Liver (tissue), 9 donors: ENCODE measurements around the gene GAL3ST3. TPM values are rescaled to one million over a fixed set of nuclear protein-coding genes. Genes with fewer than 3 reads are reported as not detected.

Experiments used
- DNase-seq: peaks from one replicate; pipeline ENCODE4 v3.0.0-alpha.2; 2017; ENCODE audit warnings: low spot score
- H3K27ac ChIP-seq, 2 donors: one replicate each; pipeline ENCODE4 v1.7.0; 2013; ENCODE audit warnings: inconsistent platforms in 2 of 2, low read length in 2 of 2, control low read depth in 1 of 2, low read depth in 1 of 2, mild to moderate bottlenecking in 1 of 2
- H3K27me3 ChIP-seq, 4 donors: one replicate each; pipeline versions ENCODE4 v1.6.1 to v1.7.0; 2013; ENCODE audit warnings: low read length in 3 of 4, inconsistent platforms in 1 of 4, mild to moderate bottlenecking in 1 of 4, moderate library complexity in 1 of 4; ENCODE audit not compliant: control insufficient read depth in 4 of 4, insufficient read depth in 4 of 4
- H3K36me3 ChIP-seq, 4 donors: one replicate each; pipeline versions ENCODE4 v1.6.1 to v1.7.0; 2013; ENCODE audit warnings: low read length in 3 of 4, mild to moderate bottlenecking in 3 of 4, low read depth in 1 of 4, moderate library complexity in 1 of 4; ENCODE audit not compliant: control insufficient read depth in 4 of 4, insufficient read depth in 3 of 4
- H3K4me1 ChIP-seq, 4 donors: one replicate each; pipeline versions ENCODE4 v1.6.1 to v1.7.0; 2013; ENCODE audit warnings: low read length in 3 of 4, mild to moderate bottlenecking in 3 of 4, moderate library complexity in 1 of 4; ENCODE audit not compliant: control insufficient read depth in 4 of 4, insufficient read depth in 4 of 4
- H3K4me3 ChIP-seq, 3 donors: one replicate each; pipeline versions ENCODE4 v1.6.1 to v1.7.0; 2013; ENCODE audit warnings: low read length in 3 of 3, control low read depth in 1 of 3, low read depth in 1 of 3, mild to moderate bottlenecking in 1 of 3
- H3K9ac ChIP-seq, 2 donors: one replicate each; pipeline ENCODE4 v1.7.0; 2013; ENCODE audit warnings: low read length in 2 of 2, mild to moderate bottlenecking in 2 of 2, moderate library complexity in 2 of 2, control low read depth in 1 of 2, low read depth in 1 of 2
- H3K9me3 ChIP-seq, 4 donors: one replicate each; pipeline versions ENCODE4 v1.6.1 to v1.7.0; 2013; ENCODE audit warnings: low read length in 3 of 4; ENCODE audit not compliant: control insufficient read depth in 4 of 4
- ATF3 ChIP-seq: IDR thresholded peaks from 2 replicates; pipeline ENCODE4 v1.6.1; 2016; ENCODE audit warnings: antibody characterized with exemption
- EGR1 ChIP-seq, 2 donors: IDR thresholded peaks; 2 replicates each; pipeline ENCODE4 v1.6.1; 2016 to 2018; ENCODE audit warnings: antibody characterized with exemption in 2 of 2, low read depth in 2 of 2
- FOXA2 ChIP-seq: IDR thresholded peaks from 2 replicates; pipeline ENCODE4 v1.6.1; 2016; ENCODE audit warnings: antibody characterized with exemption
- HNF4G ChIP-seq: IDR thresholded peaks from 2 replicates; pipeline ENCODE4 v1.6.1; 2016; ENCODE audit warnings: antibody characterized with exemption
- MAX ChIP-seq: IDR thresholded peaks from 2 replicates; pipeline ENCODE4 v1.6.1; 2016; ENCODE audit warnings: antibody characterized with exemption
- NR2F2 ChIP-seq: IDR thresholded peaks from 2 replicates; pipeline ENCODE4 v1.6.1; 2016; ENCODE audit warnings: antibody characterized with exemption
- RAD21 ChIP-seq, 2 donors: IDR thresholded peaks; 2 replicates each; pipeline ENCODE4 v1.6.1; 2016; ENCODE audit warnings: antibody characterized with exemption in 2 of 2, mild to moderate bottlenecking in 2 of 2
- TAF1 ChIP-seq: conservative IDR thresholded peaks from 2 replicates; pipeline ENCODE4 v1.6.1; 2016; ENCODE audit warnings: antibody characterized with exemption, mild to moderate bottlenecking
- YY1 ChIP-seq: IDR thresholded peaks from 2 replicates; pipeline ENCODE4 v1.6.1; 2016; ENCODE audit warnings: antibody characterized with exemption, mild to moderate bottlenecking
- ZBTB33 ChIP-seq: IDR thresholded peaks from 2 replicates; pipeline ENCODE4 v1.6.1; 2016; ENCODE audit warnings: antibody characterized with exemption
- WGBS: extraction: QIAGEN DNeasy Blood & Tissue Kit; methylation state at CpG from one replicate; pipeline ENCODE4 v1.1.7; 2013; 5-methylcytosine and 5-hydroxymethylcytosine counted together
- polyA plus RNA-seq, 2 donors: library from polyadenylated mRNA; stranded (reverse) in 1 of 2; unstranded in 1 of 2; fragments of 200-250 nt in 1 of 2; fragments of >200 nt in 1 of 2; fragmentation: Nextera tagmentation in 1 of 2; extraction: Ambion mirVana in 1 of 2; gene quantifications; one replicate each; pipeline versions ENCODE4 v1.2.1 to v1.2.3, GENCODE V29; 2013 to 2015
- total RNA-seq, 2 donors: library from RNA; depleted of rRNA; stranded (reverse); fragments of >200 nt; gene quantifications; one replicate each; pipeline ENCODE4 v1.2.3, GENCODE V29; 2014
- TF ChIP-seq, protein P1 (sequence below): fragments of 150-350 bp; IDR thresholded peaks from 2 replicates; pipeline ENCODE4 v1.5.1; 2017; ENCODE audit warnings: improper control_type of control experiment, low read depth, low read length; ENCODE audit not compliant: missing input control
- donor health status: healthy.
- donor health status: healthy.
- donor health status: healthy.
- donor health status: healthy.
- donor health status: healthy.

Gene GAL3ST3
- total and polyA plus RNA-seq, 4 donors: not detected

DNA sequence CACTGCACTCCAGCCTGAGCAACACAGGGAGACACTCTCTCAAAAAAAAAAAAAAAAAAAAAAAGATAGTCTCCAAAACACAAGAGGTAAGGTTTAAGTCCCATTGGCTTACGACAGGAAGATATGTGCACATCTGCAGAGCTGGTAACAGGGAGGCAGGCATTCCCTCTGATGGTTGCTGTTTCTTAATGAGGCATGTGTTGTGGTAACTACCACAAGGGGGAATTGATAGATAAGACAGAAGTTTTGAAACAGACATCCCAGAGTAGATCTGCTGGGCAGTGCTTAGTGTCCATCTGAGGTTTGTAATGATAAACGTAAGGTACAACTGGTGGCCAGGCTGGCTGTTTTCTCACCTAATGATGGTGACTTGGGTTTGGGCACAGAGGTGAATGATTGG lies 51.7 kb downstream of the GAL3ST3 start:
- H3K9ac ChIP-seq: no peak overlapping the region
- no peak for TF ChIP-seq ATF3
- no peak for TF ChIP-seq RAD21 (IDR thresholded peaks at IDR 0.05)
- no peak for TF ChIP-seq MAX
- TF ChIP-seq TAF1: no peak
- TF ChIP-seq ZBTB33: no peak
- no peak for TF ChIP-seq FOXA2
- no peak for TF ChIP-seq NR2F2
- TF ChIP-seq, protein P1, sequence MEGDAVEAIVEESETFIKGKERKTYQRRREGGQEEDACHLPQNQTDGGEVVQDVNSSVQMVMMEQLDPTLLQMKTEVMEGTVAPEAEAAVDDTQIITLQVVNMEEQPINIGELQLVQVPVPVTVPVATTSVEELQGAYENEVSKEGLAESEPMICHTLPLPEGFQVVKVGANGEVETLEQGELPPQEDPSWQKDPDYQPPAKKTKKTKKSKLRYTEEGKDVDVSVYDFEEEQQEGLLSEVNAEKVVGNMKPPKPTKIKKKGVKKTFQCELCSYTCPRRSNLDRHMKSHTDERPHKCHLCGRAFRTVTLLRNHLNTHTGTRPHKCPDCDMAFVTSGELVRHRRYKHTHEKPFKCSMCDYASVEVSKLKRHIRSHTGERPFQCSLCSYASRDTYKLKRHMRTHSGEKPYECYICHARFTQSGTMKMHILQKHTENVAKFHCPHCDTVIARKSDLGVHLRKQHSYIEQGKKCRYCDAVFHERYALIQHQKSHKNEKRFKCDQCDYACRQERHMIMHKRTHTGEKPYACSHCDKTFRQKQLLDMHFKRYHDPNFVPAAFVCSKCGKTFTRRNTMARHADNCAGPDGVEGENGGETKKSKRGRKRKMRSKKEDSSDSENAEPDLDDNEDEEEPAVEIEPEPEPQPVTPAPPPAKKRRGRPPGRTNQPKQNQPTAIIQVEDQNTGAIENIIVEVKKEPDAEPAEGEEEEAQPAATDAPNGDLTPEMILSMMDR: no peak
- no peak for TF ChIP-seq HNF4G
- no peak for TF ChIP-seq EGR1 (IDR thresholded peaks at IDR 0.05; ENCODE audit: low read depth in 2 of 2)
- no peak for TF ChIP-seq YY1
- WGBS: 90% methylated on average over 2 of the region's 2 CpGs

DNA sequence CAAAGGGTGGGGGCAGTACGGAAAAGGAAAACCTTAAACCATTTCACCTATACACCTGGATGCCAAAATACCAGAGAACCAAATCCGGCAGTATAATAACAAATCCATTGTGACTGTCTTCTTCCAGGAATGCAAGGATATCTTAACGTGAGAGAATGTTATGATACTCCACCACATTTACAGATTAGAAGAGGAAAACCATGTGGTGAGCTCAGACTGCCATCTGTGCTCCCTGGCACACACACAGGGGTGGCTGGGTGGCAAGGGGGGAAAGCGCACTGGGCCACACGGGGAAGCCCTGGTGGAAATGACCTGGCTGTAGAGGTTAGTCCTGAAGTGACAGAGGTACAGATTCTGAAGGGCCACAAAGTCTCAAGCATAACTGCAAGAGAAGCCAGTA lies 56.9 kb downstream of the GAL3ST3 start:
- DNase-seq: no peak
- Histone ChIP-seq H3K9me3 (no peaks in the 10 kb centered on the region), H3K4me3 (no peak overlapping the region), H3K9ac (no peak overlapping the region), H3K27me3 (no peaks in the 10 kb centered on the region), H3K27ac (no peak overlapping the region), H3K4me1 (no peaks in the 10 kb centered on the region), H3K36me3 (peaks cover 0 to 3% (median under 1%) of the 10 kb centered on the region in 4 donors)
- TF ChIP-seq ZBTB33: no peak
- 86% methylated on average over 5 of the region's 5 CpGs for WGBS

More for the DNA sequence above, 51.7 kb downstream of the GAL3ST3 start:
- no peak overlapping the region for H3K27ac ChIP-seq
- H3K9me3 ChIP-seq: no peaks in the 10 kb centered on the region
- no peak for DNase-seq
- H3K4me1 ChIP-seq: peaks cover 0 to 17% (median 9%) of the 10 kb centered on the region in 4 donors
- H3K4me3 ChIP-seq: no peak overlapping the region
- H3K36me3 ChIP-seq: peaks cover 2 to 35% (median 31%) of the 10 kb centered on the region in 4 donors
- no peaks in the 10 kb centered on the region for H3K27me3 ChIP-seq

Other genes starting within 250 kb of the GAL3ST3 start
- gene SNX32, start 215.2 kb downstream of the GAL3ST3 start, total RNA-seq: under 1 TPM; under 0.01 to 0.09 TPM
- under 1 TPM; 0.02 to 0.38 TPM for gene SNX32, start 215.2 kb downstream of the GAL3ST3 start, polyA plus RNA-seq
- gene CFL1, start 191.0 kb downstream of the GAL3ST3 start, total RNA-seq: 100 to 1,000 TPM; 184 to 186 TPM
- gene CFL1, start 191.0 kb downstream of the GAL3ST3 start, polyA plus RNA-seq: 100 to 1,000 TPM; 377 to 498 TPM
- gene MUS81, start 188.7 kb downstream of the GAL3ST3 start, total RNA-seq: 10 to 100 TPM; 20.2 to 24.7 TPM
- gene MUS81, start 188.7 kb downstream of the GAL3ST3 start, polyA plus RNA-seq: 10 to 100 TPM; 11.0 to 12.9 TPM
- 1 to 10 TPM; 5.0 to 5.2 TPM for gene EFEMP2, start 176.4 kb downstream of the GAL3ST3 start, total RNA-seq
- gene EFEMP2, start 176.4 kb downstream of the GAL3ST3 start, polyA plus RNA-seq: 10 to 100 TPM in 1 of 2 donors, 1 to 10 TPM in 1; 5.5 to 10.7 TPM
- 1 to 10 TPM; 1.3 to 2.9 TPM for gene CTSW, start 169.3 kb downstream of the GAL3ST3 start, total RNA-seq
- 1 to 10 TPM; 2.0 to 2.2 TPM for gene CTSW, start 169.3 kb downstream of the GAL3ST3 start, polyA plus RNA-seq
- 10 to 100 TPM; 23.7 to 45.4 TPM for gene FIBP, start 160.7 kb downstream of the GAL3ST3 start, total RNA-seq
- 10 to 100 TPM; 27.2 to 30.9 TPM for gene FIBP, start 160.7 kb downstream of the GAL3ST3 start, polyA plus RNA-seq
- 1 to 10 TPM; 6.8 to 7.0 TPM for gene CCDC85B, start 158.5 kb downstream of the GAL3ST3 start, total RNA-seq
- gene CCDC85B, start 158.5 kb downstream of the GAL3ST3 start, polyA plus RNA-seq: 10 to 100 TPM in 1 of 2 donors, 1 to 10 TPM in 1; 4.3 to 12.6 TPM
- under 1 TPM in 1 of 2 donors, not detected in 1; 0.17 TPM for gene FOSL1, start 148.8 kb downstream of the GAL3ST3 start, total RNA-seq
- gene FOSL1, start 148.8 kb downstream of the GAL3ST3 start, polyA plus RNA-seq: under 1 TPM in 1 of 2 donors, not detected in 1; 0.20 TPM
- 1 to 10 TPM; 4.4 to 9.9 TPM for gene C11orf68, start 130.1 kb downstream of the GAL3ST3 start, total RNA-seq
- gene C11orf68, start 130.1 kb downstream of the GAL3ST3 start, polyA plus RNA-seq: 10 to 100 TPM; 12.6 to 15.4 TPM
- gene DRAP1, start 129.7 kb downstream of the GAL3ST3 start, total RNA-seq: 10 to 100 TPM; 18.1 to 47.2 TPM
- gene DRAP1, start 129.7 kb downstream of the GAL3ST3 start, polyA plus RNA-seq: 10 to 100 TPM; 37.3 to 57.3 TPM
- gene TSGA10IP, start 103.7 kb downstream of the GAL3ST3 start, total RNA-seq: not detected
- gene TSGA10IP, start 103.7 kb downstream of the GAL3ST3 start, polyA plus RNA-seq: under 1 TPM in 1 of 2 donors, not detected in 1; 0.02 TPM
- 10 to 100 TPM; 15.1 to 24.3 TPM for gene SART1, start 87.4 kb downstream of the GAL3ST3 start, total RNA-seq
- 10 to 100 TPM; 13.6 to 15.1 TPM for gene SART1, start 87.4 kb downstream of the GAL3ST3 start, polyA plus RNA-seq
- 10 to 100 TPM; 15.9 to 18.2 TPM for gene EIF1AD, start 47.0 kb downstream of the GAL3ST3 start, total RNA-seq
- 10 to 100 TPM in 1 of 2 donors, 1 to 10 TPM in 1; 6.3 to 12.6 TPM for gene EIF1AD, start 47.0 kb downstream of the GAL3ST3 start, polyA plus RNA-seq
- gene BANF1, start 46.7 kb downstream of the GAL3ST3 start, total RNA-seq: 10 to 100 TPM; 10.7 to 11.1 TPM
- gene BANF1, start 46.7 kb downstream of the GAL3ST3 start, polyA plus RNA-seq: 10 to 100 TPM; 83.0 to 100.0 TPM
- gene CST6, start 37.2 kb downstream of the GAL3ST3 start, total RNA-seq: not detected
- gene CST6, start 37.2 kb downstream of the GAL3ST3 start, polyA plus RNA-seq: not detected
- gene CATSPER1, start 22.7 kb downstream of the GAL3ST3 start, total RNA-seq: under 1 TPM in 1 of 2 donors, not detected in 1; 0.17 TPM
- gene CATSPER1, start 22.7 kb downstream of the GAL3ST3 start, polyA plus RNA-seq: not detected
- gene SF3B2, start 3.2 kb upstream of the GAL3ST3 start, total RNA-seq: 10 to 100 TPM; 55.7 to 67.6 TPM
- 10 to 100 TPM; 50.5 to 58.7 TPM for gene SF3B2, start 3.2 kb upstream of the GAL3ST3 start, polyA plus RNA-seq
- 1 to 10 TPM; 7.1 to 9.1 TPM for gene PACS1, start 21.1 kb upstream of the GAL3ST3 start, total RNA-seq
- 1 to 10 TPM; 2.7 to 7.6 TPM for gene PACS1, start 21.1 kb upstream of the GAL3ST3 start, polyA plus RNA-seq
- gene KLC2, start 208.5 kb upstream of the GAL3ST3 start, total RNA-seq: 1 to 10 TPM; 2.3 to 5.1 TPM
- 1 to 10 TPM; 1.8 to 4.5 TPM for gene KLC2, start 208.5 kb upstream of the GAL3ST3 start, polyA plus RNA-seq
- 10 to 100 TPM; 40.4 to 43.8 TPM for gene RAB1B, start 219.5 kb upstream of the GAL3ST3 start, total RNA-seq
- 10 to 100 TPM; 58.7 to 83.0 TPM for gene RAB1B, start 219.5 kb upstream of the GAL3ST3 start, polyA plus RNA-seq
- gene CNIH2, start 229.0 kb upstream of the GAL3ST3 start, total RNA-seq: not detected
- under 1 TPM in 1 of 2 donors, not detected in 1; 0.07 TPM for gene CNIH2, start 229.0 kb upstream of the GAL3ST3 start, polyA plus RNA-seq
- 100 to 1,000 TPM in 1 of 2 donors, 10 to 100 TPM in 1; 93.0 to 115 TPM for gene YIF1A, start 240.0 kb upstream of the GAL3ST3 start, total RNA-seq
- gene YIF1A, start 240.0 kb upstream of the GAL3ST3 start, polyA plus RNA-seq: 100 to 1,000 TPM; 118 to 136 TPM
- gene TMEM151A, start 242.7 kb upstream of the GAL3ST3 start, total RNA-seq: under 1 TPM in 1 of 2 donors, not detected in 1; 0.05 TPM
- under 1 TPM in 1 of 2 donors, not detected in 1; 0.13 TPM for gene TMEM151A, start 242.7 kb upstream of the GAL3ST3 start, polyA plus RNA-seq